OCI-LY1 (cell line): ENCODE measurements around the gene MBD3L2B.

Source experiments
- H2AFZ ChIP-seq: fragments of 200-600 bp; sonication (generic), shearing (Covaris generic); 2 replicates; pipeline ENCODE4 v1.6.0; 2014; ENCODE audit warnings: antibody characterized with exemption, mild to moderate bottlenecking, low read length
- H3F3A ChIP-seq: fragments of 200-600 bp; sonication (generic), shearing (Covaris generic); 2 replicates; pipeline ENCODE4 v1.6.0; 2014; ENCODE audit warnings: mild to moderate bottlenecking, antibody characterized with exemption, low read length, moderate library complexity; ENCODE audit not compliant: insufficient read depth
- H3K27ac ChIP-seq: fragments of 200-600 bp; sonication (generic); 2 replicates; pipeline ENCODE4 v1.5.1; 2014; ENCODE audit warnings: low read length, mixed run types, mild to moderate bottlenecking, low read depth; ENCODE audit not compliant: poor library complexity, severe bottlenecking
- H3K27me3 ChIP-seq: fragments of 200-600 bp; sonication (generic); 2 replicates; pipeline ENCODE4 v1.6.0; 2014; ENCODE audit warnings: antibody characterized with exemption, mild to moderate bottlenecking, low read length, moderate library complexity; ENCODE audit not compliant: insufficient read depth
- H3K36me3 ChIP-seq: fragments of 200-600 bp; sonication (generic); 2 replicates; pipeline ENCODE4 v1.6.1; 2014; ENCODE audit warnings: mild to moderate bottlenecking, antibody characterized with exemption, low read length, moderate library complexity, mixed read lengths; ENCODE audit not compliant: insufficient read depth
- H3K4me1 ChIP-seq: fragments of 200-600 bp; sonication (generic); 2 replicates; pipeline ENCODE4 v1.5.1; 2014; ENCODE audit warnings: mild to moderate bottlenecking, low read length, moderate library complexity; ENCODE audit not compliant: insufficient read depth, severe bottlenecking
- H3K4me2 ChIP-seq: fragments of 200-600 bp; sonication (generic), shearing (Covaris generic); 2 replicates; pipeline ENCODE4 v1.6.1; 2014; ENCODE audit warnings: low read length
- H3K4me3 ChIP-seq: fragments of 200-600 bp; sonication (generic); 2 replicates; pipeline ENCODE4 v1.5.1; 2014; ENCODE audit warnings: low read length, low read depth, mild to moderate bottlenecking, mixed read lengths; ENCODE audit not compliant: poor library complexity, severe bottlenecking
- H3K79me2 ChIP-seq: fragments of 200-600 bp; shearing (Covaris generic); 2 replicates; pipeline ENCODE4 v1.6.1; 2016; ENCODE audit warnings: mixed run types, low read length, mixed read lengths; ENCODE audit not compliant: insufficient read depth
- H3K9ac ChIP-seq: fragments of 200-600 bp; sonication (generic), shearing (Covaris generic); 2 replicates; pipeline ENCODE4 v1.6.1; 2014; ENCODE audit warnings: mild to moderate bottlenecking, low read length, mixed read lengths
- H3K9me2 ChIP-seq: fragments of 200-600 bp; sonication (generic), shearing (Covaris generic); 2 replicates; pipeline ENCODE4 v1.6.1; 2014; ENCODE audit warnings: low read depth, mild to moderate bottlenecking, low read length, mixed read lengths
- H3K9me3 ChIP-seq: fragments of 200-600 bp; shearing (Covaris generic); 2 replicates; pipeline ENCODE4 v1.6.1; 2014; ENCODE audit warnings: low read length, mixed read lengths
- H4K20me1 ChIP-seq: fragments of 200-600 bp; sonication (generic), shearing (Covaris generic); 2 replicates; pipeline ENCODE4 v1.6.0; 2016; ENCODE audit warnings: mild to moderate bottlenecking, low read length; ENCODE audit not compliant: insufficient read depth
- CTCF ChIP-seq: fragments of 200-600 bp; sonication (generic), shearing (Covaris generic); IDR thresholded peaks from 2 replicates; pipeline ENCODE4 v1.5.1; 2017; ENCODE audit warnings: mild to moderate bottlenecking, antibody characterized with exemption, low read length, moderate library complexity, mixed read lengths
- EZH2 ChIP-seq: fragments of 200-600 bp; sonication (generic), shearing (Covaris generic); IDR thresholded peaks from 2 replicates; pipeline ENCODE4 v1.8.0; 2017; ENCODE audit warnings: borderline replicate concordance, mixed run types, mild to moderate bottlenecking, antibody characterized with exemption, low read length, moderate library complexity, mixed read lengths

The MBD3L2B gene

GRCh38 chr19:6997679-6998445 is 23.4 kb downstream of the MBD3L2B start:
- TF ChIP-seq CTCF: no peak
- no peak for TF ChIP-seq EZH2
- no peak overlapping the region for H2AFZ ChIP-seq
- H3K4me1 ChIP-seq: no peaks in the 10 kb centered on the region
- no peak overlapping the region for H3K4me3 ChIP-seq
- no peak overlapping the region for H3K27ac ChIP-seq
- no peaks in the 10 kb centered on the region for H3K9me2 ChIP-seq
- H3K27me3 ChIP-seq: no peaks in the 10 kb centered on the region; the same call in 1 of the 2 replicates
- no peaks in the 10 kb centered on the region for H3K9me3 ChIP-seq
- no peaks in the 10 kb centered on the region for H4K20me1 ChIP-seq
- no peak overlapping the region for H3K4me2 ChIP-seq
- H3K79me2 ChIP-seq: no peaks in the 10 kb centered on the region
- H3K9ac ChIP-seq: no peak overlapping the region
- H3K36me3 ChIP-seq: no peaks in the 10 kb centered on the region
- no peaks in the 10 kb centered on the region for H3F3A ChIP-seq

GRCh38 chr19:6996810-6997209 is 24.4 kb downstream of the MBD3L2B start:
- Histone ChIP-seq H3K9ac (no peak overlapping the region), H2AFZ (no peak overlapping the region), H3K27me3 (no peaks in the 10 kb centered on the region; the same call in 1 of the 2 replicates), H3K4me2 (no peak overlapping the region), H3F3A (no peaks in the 10 kb centered on the region), H3K4me1 (no peaks in the 10 kb centered on the region), H3K4me3 (no peak overlapping the region), H3K36me3 (no peaks in the 10 kb centered on the region), H3K9me3 (no peaks in the 10 kb centered on the region), H4K20me1 (no peaks in the 10 kb centered on the region), H3K79me2 (no peaks in the 10 kb centered on the region), H3K9me2 (no peaks in the 10 kb centered on the region), H3K27ac (no peak overlapping the region)
- no peak for TF ChIP-seq CTCF
- no peak for TF ChIP-seq EZH2

- Histone ChIP-seq H3K27ac (no peak overlapping the region), H3F3A (no peaks in the 10 kb centered on the region), H3K9ac (no peak overlapping the region), H3K27me3 (no peaks in the 10 kb centered on the region; the same call in 1 of the 2 replicates), H4K20me1 (no peaks in the 10 kb centered on the region), H3K9me3 (no peaks in the 10 kb centered on the region), H3K79me2 (no peaks in the 10 kb centered on the region), H3K4me2 (no peak overlapping the region), H2AFZ (no peak overlapping the region), H3K9me2 (no peaks in the 10 kb centered on the region), H3K36me3 (no peaks in the 10 kb centered on the region), H3K4me1 (no peaks in the 10 kb centered on the region), H3K4me3 (no peak overlapping the region)
- TF ChIP-seq CTCF (no peak), EZH2 (no peak)
Observed at GRCh38 chr19:6995054-6995453, 26.2 kb downstream of the MBD3L2B start.
